Body of pancreas (tissue), 4 donors: ENCODE data around the gene CREM. TPM values are rescaled to one million over a fixed set of nuclear protein-coding genes. Genes with fewer than 3 reads are reported as not detected.

ENCODE experiments used
- ATAC-seq: fragments of 150-250 bp; one replicate; pipeline ENCODE4 v1.9.1; 2016
- DNase-seq, 4 donors: peaks; one replicate each; pipeline ENCODE4 v3.0.0-alpha.2; 2019
- H3K27ac ChIP-seq, 4 donors: fragments of 200-600 bp; sonication (generic); 1 replicate in 3 of 4; 2 replicates in 1 of 4; pipeline versions ENCODE4 v1.5.1 to v1.6.1; 2016 to 2019; ENCODE audit warnings: mild to moderate bottlenecking in 1 of 4, mixed read lengths in 1 of 4, moderate library complexity in 1 of 4
- H3K27me3 ChIP-seq, 2 donors: fragments of 200-600 bp; sonication (generic); one replicate each; pipeline ENCODE4 v1.6.0; 2016; ENCODE audit warnings: mild to moderate bottlenecking in 1 of 2
- H3K36me3 ChIP-seq, 2 donors: fragments of 200-600 bp; sonication (generic); replicated peaks in 1 of 2; 2 replicates each; pipeline ENCODE4 v1.5.1; 2016; ENCODE audit warnings: low read depth in 2 of 2; ENCODE audit not compliant: insufficient read depth in 1 of 2
- H3K4me1 ChIP-seq: fragments of 200-600 bp; sonication (generic); one replicate; pipeline ENCODE4 v1.6.0; 2016
- H3K4me3 ChIP-seq, 2 donors: fragments of 200-600 bp; sonication (generic); 1 replicate in 1 of 2; 2 replicates in 1 of 2; pipeline ENCODE4 v1.5.1; 2016 to 2019
- H3K9me3 ChIP-seq, 3 donors: fragments of 200-600 bp; sonication (generic); 1 replicate in 2 of 3; 2 replicates in 1 of 3; pipeline ENCODE4 v1.5.1; 2016
- POLR2A ChIP-seq, 3 donors: fragments of 450-650 bp; IDR thresholded peaks; one replicate each; pipeline ENCODE4 v1.6.1; 2016; ENCODE audit warnings: antibody characterized with exemption in 3 of 3, mild to moderate bottlenecking in 2 of 3
- WGBS, 2 donors: methylation state at CpG; one replicate each; pipeline ENCODE4 v1.1.5; 2017; 5-methylcytosine and 5-hydroxymethylcytosine counted together
- intact Hi-C: fragments of 100-400 bp; cut with DNase I; formaldehyde crosslinking; loops from one replicate; pipeline ENCODE4 v1.15.1; 2023
- total RNA-seq, 2 donors: library from RNA; depleted of rRNA; stranded (reverse); fragments of >200 nt; gene quantifications; one replicate each; pipeline ENCODE4 v1.1.0, GENCODE V29; 2016
- TF ChIP-seq, protein P1 (sequence below), 7 experiments: fragments of 450-650 bp in 4 of 7; fragments of 200-600 bp in 3 of 7; sonication (generic) in 3 of 7; IDR thresholded peaks; one replicate each; pipeline ENCODE4 v1.5.1; 2016 to 2019; ENCODE audit warnings: antibody characterized with exemption in 7 of 7

CREM gene
- total RNA-seq, 2 donors from 2014 or later: 10.5 to 26.7 TPM

DNA sequence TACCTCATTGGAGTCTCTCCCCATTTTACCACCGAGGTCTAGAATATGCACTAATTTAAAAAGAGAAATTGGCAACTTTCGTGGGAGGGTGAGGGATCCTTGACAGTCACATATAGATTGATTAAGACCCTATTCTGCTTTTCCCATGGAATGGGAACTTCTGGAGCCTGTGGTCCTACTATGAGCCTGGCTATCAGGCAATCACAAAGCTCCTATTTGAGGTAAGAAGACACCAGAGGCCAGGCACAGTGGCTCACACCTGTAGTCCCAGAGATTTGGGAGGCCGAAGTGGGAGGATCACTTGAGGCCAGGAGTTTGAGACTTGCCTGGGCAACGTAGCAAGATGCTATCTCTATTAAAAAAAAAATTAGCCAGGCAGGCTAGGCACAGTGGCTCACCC is 105.0 kb downstream of the CREM start:
- Histone ChIP-seq H3K36me3 (no peaks in the 10 kb centered on the region), H3K27ac (no peak overlapping the region), H3K9me3 (no peaks in the 10 kb centered on the region), H3K27me3 (no peaks in the 10 kb centered on the region), H3K4me1 (no peaks in the 10 kb centered on the region), H3K4me3 (no peak overlapping the region)
- 81 to 85% methylated on average over 4 of the region's 4 CpGs for WGBS, 2 donors
- TF ChIP-seq POLR2A (IDR thresholded peaks at IDR 0.05): no peak
- TF ChIP-seq, protein P1, sequence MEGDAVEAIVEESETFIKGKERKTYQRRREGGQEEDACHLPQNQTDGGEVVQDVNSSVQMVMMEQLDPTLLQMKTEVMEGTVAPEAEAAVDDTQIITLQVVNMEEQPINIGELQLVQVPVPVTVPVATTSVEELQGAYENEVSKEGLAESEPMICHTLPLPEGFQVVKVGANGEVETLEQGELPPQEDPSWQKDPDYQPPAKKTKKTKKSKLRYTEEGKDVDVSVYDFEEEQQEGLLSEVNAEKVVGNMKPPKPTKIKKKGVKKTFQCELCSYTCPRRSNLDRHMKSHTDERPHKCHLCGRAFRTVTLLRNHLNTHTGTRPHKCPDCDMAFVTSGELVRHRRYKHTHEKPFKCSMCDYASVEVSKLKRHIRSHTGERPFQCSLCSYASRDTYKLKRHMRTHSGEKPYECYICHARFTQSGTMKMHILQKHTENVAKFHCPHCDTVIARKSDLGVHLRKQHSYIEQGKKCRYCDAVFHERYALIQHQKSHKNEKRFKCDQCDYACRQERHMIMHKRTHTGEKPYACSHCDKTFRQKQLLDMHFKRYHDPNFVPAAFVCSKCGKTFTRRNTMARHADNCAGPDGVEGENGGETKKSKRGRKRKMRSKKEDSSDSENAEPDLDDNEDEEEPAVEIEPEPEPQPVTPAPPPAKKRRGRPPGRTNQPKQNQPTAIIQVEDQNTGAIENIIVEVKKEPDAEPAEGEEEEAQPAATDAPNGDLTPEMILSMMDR (IDR thresholded peaks at IDR 0.05): no peak
- DNase-seq: no peak
- intact Hi-C loops: loop anchor here (10.0 kb wide), 1 partner anchor 333 kb away; no protein-coding TSS in a partner anchor
- ATAC-seq: no peak

DNA sequence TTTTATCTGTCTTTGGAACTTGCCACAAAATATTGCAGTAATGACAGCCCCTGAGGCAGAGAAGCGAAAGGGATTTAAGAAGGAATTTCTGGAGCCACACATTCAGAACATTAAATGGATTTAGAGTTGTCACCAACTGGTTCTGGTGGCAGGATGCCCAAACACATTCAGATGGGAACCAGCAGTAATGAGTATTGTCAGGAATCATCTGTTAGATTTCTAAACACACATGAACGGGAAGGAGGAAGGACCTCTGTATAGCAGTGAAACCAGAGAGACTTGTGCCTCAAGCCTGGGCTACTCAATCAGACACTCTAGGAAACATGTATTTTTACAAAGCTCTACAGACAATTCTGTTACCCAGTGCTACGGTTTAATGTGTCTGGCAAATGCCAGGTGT is 105.9 kb downstream of the CREM start:
- H3K9me3 ChIP-seq: no peaks in the 10 kb centered on the region
- no peaks in the 10 kb centered on the region for H3K4me1 ChIP-seq
- ATAC-seq (no peak), DNase-seq (no peak)
- no peak overlapping the region for H3K27ac ChIP-seq
- WGBS, 2 donors: 80 to 82% methylated on average over 3 of the region's 3 CpGs
- TF ChIP-seq, protein P1 (IDR thresholded peaks at IDR 0.05): no peak
- no peak for TF ChIP-seq POLR2A (IDR thresholded peaks at IDR 0.05)
- H3K36me3 ChIP-seq: no peaks in the 10 kb centered on the region
- H3K4me3 ChIP-seq: no peak overlapping the region
- intact Hi-C loops: loop anchor here (10.0 kb wide), 1 partner anchor 332 kb away; no protein-coding TSS in a partner anchor
- no peaks in the 10 kb centered on the region for H3K27me3 ChIP-seq

GRCh38 chr10:35234073-35234472 is 107.4 kb downstream of the CREM start:
- DNase-seq (no peak), ATAC-seq (no peak)
- intact Hi-C loops: loop anchor here (10.0 kb wide), 1 partner anchor 331 kb away; no protein-coding TSS in a partner anchor
- no peaks in the 10 kb centered on the region for H3K4me1 ChIP-seq
- H3K27ac ChIP-seq: no peak overlapping the region
- 91 to 94% methylated on average over 8 of the region's 8 CpGs for WGBS, 2 donors
- H3K27me3 ChIP-seq: no peaks in the 10 kb centered on the region
- H3K4me3 ChIP-seq: no peak overlapping the region
- no peak for TF ChIP-seq POLR2A (IDR thresholded peaks at IDR 0.05)
- TF ChIP-seq, protein P1 (IDR thresholded peaks at IDR 0.05): no peak
- no peaks in the 10 kb centered on the region for H3K9me3 ChIP-seq
- no peaks in the 10 kb centered on the region for H3K36me3 ChIP-seq

DNA sequence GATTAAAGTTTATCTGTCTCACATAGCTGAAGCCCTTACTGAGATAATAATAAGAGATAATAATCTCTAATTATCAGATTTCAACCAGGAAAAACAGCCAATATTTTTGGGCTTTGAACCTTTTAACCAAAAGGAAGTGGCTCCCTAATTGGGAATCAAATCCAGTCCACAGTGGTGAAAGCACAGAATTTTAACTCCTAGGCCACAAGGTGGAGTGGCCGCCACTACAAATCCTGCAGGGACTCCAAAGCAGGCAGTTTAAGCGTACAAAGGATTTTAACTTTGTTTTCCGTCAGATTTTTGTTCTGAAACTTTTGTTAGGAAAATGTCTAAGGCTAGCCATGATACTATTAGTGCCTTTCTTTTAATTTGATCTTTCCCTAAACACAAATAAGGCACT is 110.1 kb downstream of the CREM start:
- no peak for ATAC-seq
- H3K27ac ChIP-seq: no peak overlapping the region
- H3K4me3 ChIP-seq: no peak overlapping the region
- 78 to 85% methylated on average over 3 of the region's 3 CpGs for WGBS, 2 donors
- intact Hi-C loops: loop anchor here (10.0 kb wide), 1 partner anchor 328 kb away; no protein-coding TSS in a partner anchor
- no peaks in the 10 kb centered on the region for H3K9me3 ChIP-seq
- TF ChIP-seq, protein P1 (IDR thresholded peaks at IDR 0.05): no peak
- TF ChIP-seq POLR2A (IDR thresholded peaks at IDR 0.05): no peak
- H3K36me3 ChIP-seq: no peaks in the 10 kb centered on the region
- no peaks in the 10 kb centered on the region for H3K4me1 ChIP-seq
- DNase-seq: no peak
- H3K27me3 ChIP-seq: no peaks in the 10 kb centered on the region
